Stomach smooth muscle (tissue), 2 donors: ENCODE data around the gene ZNF276.
A peak's percentile ranks its signal among the peaks of the same experiment; 100 is the strongest.
"Not testable (repeated sequence)": the region's sequence is repeated elsewhere in the genome, so short reads cannot be mapped to it uniquely, and the experiment has no call there.

Source experiments
- H3K27ac ChIP-seq: one replicate; pipeline ENCODE4 v1.7.0; 2013; ENCODE audit warnings: mild to moderate bottlenecking, low read length, inconsistent platforms
- H3K27me3 ChIP-seq, 2 donors: one replicate each; pipeline ENCODE4 v1.7.0; 2013; ENCODE audit warnings: low read length in 2 of 2; ENCODE audit not compliant: insufficient read depth in 2 of 2, control insufficient read depth in 1 of 2
- H3K36me3 ChIP-seq, 2 donors: one replicate each; pipeline ENCODE4 v1.7.0; 2013; ENCODE audit warnings: low read length in 2 of 2; ENCODE audit not compliant: control insufficient read depth in 2 of 2, insufficient read depth in 2 of 2
- H3K4me1 ChIP-seq: one replicate; pipeline ENCODE4 v1.7.0; 2013; ENCODE audit warnings: low read length; ENCODE audit not compliant: control insufficient read depth, insufficient read depth
- H3K4me3 ChIP-seq, 2 donors: one replicate each; pipeline ENCODE4 v1.7.0; 2013; ENCODE audit warnings: low read length in 2 of 2
- H3K9ac ChIP-seq, 2 donors: one replicate each; pipeline ENCODE4 v1.7.0; 2013; ENCODE audit warnings: low read length in 2 of 2, mild to moderate bottlenecking in 1 of 2
- H3K9me3 ChIP-seq, 2 donors: one replicate each; pipeline ENCODE4 v1.7.0; 2013; ENCODE audit warnings: low read length in 2 of 2; ENCODE audit not compliant: control insufficient read depth in 2 of 2
- donor health status: healthy.
- donor health status: Pancreatic carcinoma.

The ZNF276 gene

GRCh38 chr16:89697161-89697615, 24.1 kb upstream of the ZNF276 start:
- H3K27ac ChIP-seq = no peak overlapping the region

GRCh38 chr16:89697616-89698331, 23.6 kb upstream of the ZNF276 start:
- H3K9ac ChIP-seq = no peak overlapping the region

More at GRCh38 chr16:89697161-89697615, 24.1 kb upstream of the ZNF276 start:
- Histone ChIP-seq H3K27me3 (peaks cover 0 to 6% of the 10 kb centered on the region in 2 donors), H3K36me3 (peaks cover 12 to 18% of the 10 kb centered on the region in 2 donors), H3K4me3 (no peak overlapping the region), H3K9ac (no peak overlapping the region), H3K9me3 (no peaks in the 10 kb centered on the region), H3K4me1 (peaks cover 19% of the 10 kb centered on the region)

GRCh38 chr16:89698717-89699116, 22.6 kb upstream of the ZNF276 start:
- not testable (repeated sequence) for H3K9ac ChIP-seq, H3K36me3 ChIP-seq, H3K4me3 ChIP-seq, H3K27me3 ChIP-seq, H3K27ac ChIP-seq, H3K9me3 ChIP-seq
- peaks cover 19% of the 10 kb centered on the region for H3K4me1 ChIP-seq

More at GRCh38 chr16:89697616-89698331, 23.6 kb upstream of the ZNF276 start:
- H3K36me3 ChIP-seq = peaks cover 11 to 14% of the 10 kb centered on the region in 2 donors
- peaks cover 19% of the 10 kb centered on the region for H3K4me1 ChIP-seq
- H3K27me3 ChIP-seq = peaks cover 0 to 7% of the 10 kb centered on the region in 2 donors
- H3K27ac ChIP-seq = no peak overlapping the region
- H3K9me3 ChIP-seq = no peaks in the 10 kb centered on the region
- H3K4me3 ChIP-seq = no peak overlapping the region

- H3K9me3 ChIP-seq, H3K36me3 ChIP-seq: not testable (repeated sequence)
- Histone ChIP-seq H3K4me1 (peaks cover 19% of the 10 kb centered on the region), H3K9ac (peak overlapping the region in 1 of 2 donors; percentile 60), H3K27me3 (peaks cover 7 to 11% of the 10 kb centered on the region in 2 donors), H3K27ac (peak overlapping the region; percentile 53), H3K4me3 (peak overlapping the region; percentile 75 to 78)
Observed at GRCh38 chr16:89699629-89700099, 21.7 kb upstream of the ZNF276 start.

GRCh38 chr16:89700100-89700648, 21.2 kb upstream of the ZNF276 start:
- Histone ChIP-seq H3K4me1 (peaks cover 20% of the 10 kb centered on the region), H3K27ac (peak overlapping the region; percentile 53), H3K27me3 (peaks cover 7 to 14% of the 10 kb centered on the region in 2 donors), H3K36me3 (no peaks in the 10 kb centered on the region), H3K9ac (peak overlapping the region; percentile 55 to 60), H3K4me3 (peak overlapping the region; percentile 75 to 78), H3K9me3 (no peaks in the 10 kb centered on the region)

GRCh38 chr16:89700649-89701424, 20.5 kb upstream of the ZNF276 start:
- H3K36me3 ChIP-seq = no peaks in the 10 kb centered on the region
- H3K4me3 ChIP-seq = peak overlapping the region; percentile 75 to 78
- peaks cover 7 to 14% of the 10 kb centered on the region in 2 donors for H3K27me3 ChIP-seq
- peak overlapping the region; percentile 53 for H3K27ac ChIP-seq
- no peaks in the 10 kb centered on the region for H3K9me3 ChIP-seq
- H3K4me1 ChIP-seq = peaks cover 21% of the 10 kb centered on the region
- H3K9ac ChIP-seq = peak overlapping the region; percentile 51 to 55

GRCh38 chr16:89701425-89702406, 19.6 kb upstream of the ZNF276 start, which contains the start of gene SPATA2L:
SPATA2L (minus strand) TSS chr16:89701705; CDS start chr16:89701232, 473 bp downstream.
- H3K36me3 ChIP-seq = no peaks in the 10 kb centered on the region

GRCh38 chr16:89704281-89704680, 17.1 kb upstream of the ZNF276 start:
- Histone ChIP-seq H3K4me1 (peaks cover 21% of the 10 kb centered on the region), H3K36me3 (no peaks in the 10 kb centered on the region), H3K4me3 (no peak overlapping the region), H3K27ac (no peak overlapping the region), H3K9me3 (no peaks in the 10 kb centered on the region), H3K9ac (no peak overlapping the region), H3K27me3 (peaks cover 7 to 14% of the 10 kb centered on the region in 2 donors)

More at GRCh38 chr16:89701425-89702406, 19.6 kb upstream of the ZNF276 start, which contains the start of gene SPATA2L:
- peaks cover 21% of the 10 kb centered on the region for H3K4me1 ChIP-seq
- H3K4me3 ChIP-seq = peak within 1 kb of the TSS; percentile 75 to 78
- peak within 1 kb of the TSS; percentile 53 for H3K27ac ChIP-seq
- H3K9ac ChIP-seq = peak within 1 kb of the TSS; percentile 55
- no peaks in the 10 kb centered on the region for H3K9me3 ChIP-seq
- H3K27me3 ChIP-seq = peaks cover 7 to 14% of the 10 kb centered on the region in 2 donors

GRCh38 chr16:89705006-89705405, 16.3 kb upstream of the ZNF276 start:
- Histone ChIP-seq H3K27me3 (peaks cover 7 to 14% of the 10 kb centered on the region in 2 donors), H3K9me3 (no peaks in the 10 kb centered on the region), H3K27ac (no peak overlapping the region), H3K9ac (no peak overlapping the region), H3K4me1 (peaks cover 21% of the 10 kb centered on the region), H3K4me3 (no peak overlapping the region), H3K36me3 (no peaks in the 10 kb centered on the region)
